T-cell (primary cell): Measurements from ENCODE around the gene GCDH. TPM values are rescaled to one million over a fixed set of nuclear protein-coding genes. Genes with fewer than 3 reads are reported as not detected.
A peak's percentile ranks its signal among the peaks of the same experiment; 100 is the strongest.

Experiments
- ATAC-seq, 4 experiments: fragments of 200-7000 bp in 3 of 4; fragments of 150-1000 bp in 1 of 4; cut with Tn5 transposase; replicated peaks in 1 of 4; 1 replicate in 3 of 4; 2 replicates in 1 of 4; pipeline ENCODE4 v1.10.0; 2021; ENCODE audit warnings: moderate library complexity in 3 of 4, mild to moderate bottlenecking in 2 of 4, moderate number of reproducible peaks in 1 of 4
- CTCF ChIA-PET, 2 donors: fragments of 300-600 bp; sonication (Branson Sonifier 250); formaldehyde crosslinking; loops; one replicate each; lab custom pipeline; 2022; ENCODE audit warnings: antibody characterized with exemption in 2 of 2; lab: Charles Lee
- POLR2A ChIA-PET, 2 donors: fragments of 300-600 bp; sonication (Branson Sonifier 250); formaldehyde crosslinking; loops; one replicate each; lab custom pipeline; 2022; ENCODE audit warnings: antibody characterized with exemption in 2 of 2; lab: Charles Lee
- DNase-seq, 35 experiments: peaks; one replicate each; pipeline versions ENCODE4 v3.0.0 to v3.0.0-alpha.2; 2013 to 2023
- H3K27ac ChIP-seq: one replicate; pipeline ENCODE4 v1.5.1; 2013; ENCODE audit warnings: low read length
- H3K27me3 ChIP-seq, 2 experiments: replicated peaks in 1 of 2; 1 replicate in 1 of 2; 2 replicates in 1 of 2; pipeline versions ENCODE4 v1.6.1 to v1.7.0; 2013; ENCODE audit warnings: low read length in 1 of 2, mixed read lengths in 1 of 2; ENCODE audit not compliant: control insufficient read depth in 2 of 2, insufficient read depth in 2 of 2; ENCODE audit errors: extremely low read depth in 1 of 2
- H3K36me3 ChIP-seq, 2 donors: 1 replicate in 1 of 2; 2 replicates in 1 of 2; pipeline versions ENCODE4 v1.6.1 to v1.7.0; 2013; ENCODE audit warnings: low read length in 1 of 2; ENCODE audit not compliant: control insufficient read depth in 2 of 2, insufficient read depth in 1 of 2; ENCODE audit errors: extremely low read depth in 1 of 2
- H3K4me1 ChIP-seq, 2 experiments: 1 replicate in 1 of 2; 2 replicates in 1 of 2; pipeline versions ENCODE4 v1.6.1 to v1.7.0; 2013; ENCODE audit warnings: low read length in 2 of 2, mixed read lengths in 1 of 2; ENCODE audit not compliant: insufficient read depth in 2 of 2, control insufficient read depth in 1 of 2; ENCODE audit errors: extremely low read depth in 1 of 2
- H3K4me3 ChIP-seq, 2 donors: 1 replicate in 1 of 2; 2 replicates in 1 of 2; pipeline versions ENCODE4 v1.5.1 to v1.7.0; 2013; ENCODE audit warnings: mild to moderate bottlenecking in 2 of 2, low read length in 1 of 2, moderate library complexity in 1 of 2; ENCODE audit not compliant: control insufficient read depth in 1 of 2; ENCODE audit errors: extremely low read depth in 1 of 2
- H3K9me3 ChIP-seq: 2 replicates; pipeline ENCODE4 v1.7.0; 2013
- H3K27ac Mint-ChIP-seq, 2 donors: one replicate each; pipeline ENCODE4 v1.8.0; 2020 to 2021; ENCODE audit warnings: mild to moderate bottlenecking in 2 of 2, mixed read lengths in 2 of 2
- H3K27me3 Mint-ChIP-seq, 2 donors: one replicate each; pipeline ENCODE4 v1.8.0; 2021 to 2022; ENCODE audit warnings: mixed read lengths in 2 of 2
- H3K36me3 Mint-ChIP-seq: one replicate; pipeline ENCODE4 v1.8.0; 2021; ENCODE audit warnings: mixed read lengths
- H3K4me1 Mint-ChIP-seq, 3 donors: one replicate each; pipeline ENCODE4 v1.8.0; 2020 to 2022; ENCODE audit warnings: mixed read lengths in 3 of 3, mild to moderate bottlenecking in 1 of 3
- H3K4me3 Mint-ChIP-seq, 3 donors: one replicate each; pipeline ENCODE4 v1.8.0; 2020 to 2022; ENCODE audit warnings: mild to moderate bottlenecking in 3 of 3, mixed read lengths in 3 of 3, moderate library complexity in 3 of 3
- H3K9me3 Mint-ChIP-seq, 3 donors: one replicate each; pipeline ENCODE4 v1.8.0; 2020 to 2022; ENCODE audit warnings: mixed read lengths in 3 of 3
- WGBS: methylation state at CpG from one replicate; pipeline ENCODE4 v1.1.5; 2013; ENCODE audit warnings: missing lambda C conversion rate; ENCODE audit not compliant: insufficient coverage; 5-methylcytosine and 5-hydroxymethylcytosine counted together
- total RNA-seq, 35 experiments: library from RNA in 6 of 35; stranded (reverse) in 6 of 35; fragments of 120-200 nt in 1 of 35; gene quantifications; one replicate each; pipeline versions ENCODE4 v1.2.1 to v1.2.4 and lab custom pipeline; 2013 to 2026

The GCDH gene
- total RNA-seq, 5 donors from 2014 or later (not counting 1 experiment from before 2014, with no cell fraction given): 39.8 to 68.7 (median 60.0) TPM

- H3K27me3 Mint-ChIP-seq: peaks cover 24 to 37% of the 10 kb centered on the region in 2 donors
- Histone ChIP-seq H3K4me1 (peaks cover 0 to 11% of the 10 kb centered on the region in 2 experiments), H3K27ac (no peak overlapping the region), H3K27me3 (peaks cover 5 to 57% of the 10 kb centered on the region in 2 experiments), H3K9me3 (no peaks in the 10 kb centered on the region), H3K36me3 (no peaks in the 10 kb centered on the region), H3K4me3 (peak overlapping the region; percentile 11 to 15)
- peak; percentile 93 to 97 (median 96) for ATAC-seq
- no peaks in the 10 kb centered on the region for H3K9me3 Mint-ChIP-seq
- WGBS: 9% methylated on average over 57 of the region's 69 CpGs
- H3K27ac Mint-ChIP-seq: no peak overlapping the region
- H3K36me3 Mint-ChIP-seq: no peaks in the 10 kb centered on the region
- peak; percentile 32 to 86 (median 66) for DNase-seq
- peak overlapping the region; percentile 17 to 45 (median 36) for H3K4me3 Mint-ChIP-seq
- peaks cover 0 to 8% (median 6%) of the 10 kb centered on the region in 3 donors for H3K4me1 Mint-ChIP-seq
- ChIA-PET CTCF (interaction anchor here (0.5 to 1.2 kb wide), 18 partner anchors 10 to 1597 kb away, joined by 3 to 7 read pairs (median 4); partner anchors contain the start of gene RNASEH2A (in 1 of the 2)), POLR2A (interaction anchor here (0.6 kb wide), 4 partner anchors 25 to 55 kb away, joined by 3 to 8 read pairs (median 4); no protein-coding TSS in a partner anchor)
Measured at GRCh38 chr19:12847159-12848139, 43.5 kb upstream of the GCDH start.

GRCh38 chr19:12856653-12857052 lies 34.3 kb upstream of the GCDH start:
- Histone ChIP-seq H3K36me3 (no peaks in the 10 kb centered on the region), H3K27ac (no peak overlapping the region), H3K9me3 (peaks cover 3% of the 10 kb centered on the region), H3K4me3 (no peak overlapping the region), H3K27me3 (peaks cover 0 to 27% of the 10 kb centered on the region in 2 experiments), H3K4me1 (no peaks in the 10 kb centered on the region)
- DNase-seq (no peak), ATAC-seq (no peak)
- H3K27me3 Mint-ChIP-seq: peaks cover 0 to 5% of the 10 kb centered on the region in 2 donors
- no peaks in the 10 kb centered on the region for H3K36me3 Mint-ChIP-seq
- ChIA-PET CTCF (no interaction called here), POLR2A (no interaction called here)
- H3K4me1 Mint-ChIP-seq: no peaks in the 10 kb centered on the region
- peaks cover 0 to 3% (median 3%) of the 10 kb centered on the region in 3 donors for H3K9me3 Mint-ChIP-seq
- no peak overlapping the region for H3K4me3 Mint-ChIP-seq
- no peak overlapping the region for H3K27ac Mint-ChIP-seq
- no CpG with 5 or more reads among the region's 1 CpG for WGBS

GRCh38 chr19:12858041-12858928 lies 32.7 kb upstream of the GCDH start:
- H3K4me3 Mint-ChIP-seq: no peak overlapping the region
- H3K9me3 Mint-ChIP-seq: peaks cover 0 to 3% (median 3%) of the 10 kb centered on the region in 3 donors
- ATAC-seq: no peak
- Histone ChIP-seq H3K36me3 (no peaks in the 10 kb centered on the region), H3K27me3 (peaks cover 2 to 24% of the 10 kb centered on the region in 2 experiments), H3K4me3 (no peak overlapping the region), H3K27ac (no peak overlapping the region), H3K9me3 (peaks cover 3% of the 10 kb centered on the region), H3K4me1 (no peaks in the 10 kb centered on the region)
- H3K4me1 Mint-ChIP-seq: no peaks in the 10 kb centered on the region
- no peak overlapping the region for H3K27ac Mint-ChIP-seq
- WGBS: 98% methylated on average over 28 of the region's 35 CpGs
- DNase-seq: no peak
- no peaks in the 10 kb centered on the region for H3K36me3 Mint-ChIP-seq
- CTCF ChIA-PET: interaction anchor here in 1 of 2 donors (1.3 kb wide), 1 partner anchor 10 kb away, joined by 4 read pairs; no protein-coding TSS in a partner anchor
- POLR2A ChIA-PET: interaction anchor here in 1 of 2 donors (0.6 kb wide), 1 partner anchor 135 kb away, joined by 7 read pairs; no protein-coding TSS in a partner anchor
- peaks cover 0 to 5% of the 10 kb centered on the region in 2 donors for H3K27me3 Mint-ChIP-seq

- WGBS: 40% methylated on average over 1 of the region's 7 CpGs
- POLR2A ChIA-PET: interaction anchor here in 1 of 2 donors (0.6 kb wide), 1 partner anchor 562 kb away, joined by 3 read pairs; no protein-coding TSS in a partner anchor
- Histone ChIP-seq H3K36me3 (no peaks in the 10 kb centered on the region), H3K4me3 (no peak overlapping the region), H3K27ac (no peak overlapping the region), H3K27me3 (peaks cover 2 to 24% of the 10 kb centered on the region in 2 experiments), H3K4me1 (no peaks in the 10 kb centered on the region), H3K9me3 (peaks cover 3% of the 10 kb centered on the region)
- DNase-seq (no peak), ATAC-seq (no peak)
- Mint-ChIP-seq H3K27me3 (peaks cover 0 to 5% of the 10 kb centered on the region in 2 donors), H3K36me3 (no peaks in the 10 kb centered on the region), H3K4me3 (no peak overlapping the region), H3K27ac (no peak overlapping the region), H3K9me3 (peaks cover 0 to 3% (median 3%) of the 10 kb centered on the region in 3 donors), H3K4me1 (no peaks in the 10 kb centered on the region)
- CTCF ChIA-PET: no interaction called here
Measured at GRCh38 chr19:12859546-12859945, 31.4 kb upstream of the GCDH start.

- Mint-ChIP-seq H3K27me3 (peaks cover 5 to 11% of the 10 kb centered on the region in 2 donors), H3K27ac (no peak overlapping the region), H3K9me3 (no peaks in the 10 kb centered on the region), H3K4me3 (no peak overlapping the region), H3K4me1 (peaks cover 8 to 13% (median 10%) of the 10 kb centered on the region in 3 donors), H3K36me3 (no peaks in the 10 kb centered on the region)
- no peak for DNase-seq
- no peak for ATAC-seq
- WGBS: 74% methylated on average over 3 of the region's 4 CpGs
- POLR2A ChIA-PET: interaction anchor here in 1 of 2 donors (0.6 to 0.7 kb wide), 2 partner anchors 16 to 276 kb away, joined by 3 to 6 read pairs; no protein-coding TSS in a partner anchor
- peaks cover 2 to 53% of the 10 kb centered on the region in 2 experiments for H3K27me3 ChIP-seq
- no peak overlapping the region for H3K27ac ChIP-seq
- H3K4me3 ChIP-seq: no peak overlapping the region
- no peaks in the 10 kb centered on the region for H3K9me3 ChIP-seq
- H3K4me1 ChIP-seq: peaks cover 5 to 12% of the 10 kb centered on the region in 2 experiments
- CTCF ChIA-PET: interaction anchor here in 1 of 2 donors (0.8 kb wide), 1 partner anchor 21 kb away, joined by 3 read pairs; no protein-coding TSS in a partner anchor
- H3K36me3 ChIP-seq: no peaks in the 10 kb centered on the region
Measured at GRCh38 chr19:12864143-12864542, 26.8 kb upstream of the GCDH start.
